Endothelial cell of umbilical vein (primary cell): ENCODE results near the gene CPNE8. TPM values are rescaled to one million over a fixed set of nuclear protein-coding genes. Genes with fewer than 3 reads are reported as not detected.

Source experiments
- BruUV-seq: library from RNA; stranded (reverse); fragments of 400-500 nt; replicated peaks from 2 replicates; lab custom pipeline; 2021; lab: Mats Ljungman, UMichigan
- CTCF ChIA-PET: fragments of 300-600, 350-600 bp; sonication (Branson Sonifier 250); formaldehyde crosslinking; loops from one replicate; lab custom pipeline; 2021; ENCODE audit warnings: antibody characterized with exemption, inconsistent platforms; lab: Charles Lee
- POLR2A ChIA-PET: fragments of 300-600, 350-600 bp; sonication (Branson Sonifier 250); formaldehyde crosslinking; loops from one replicate; lab custom pipeline; 2021; ENCODE audit warnings: antibody characterized with exemption, inconsistent platforms; lab: Charles Lee
- DNase-seq: peaks from one replicate; pipeline ENCODE4 v3.0.0-alpha.2; 2011; ENCODE audit warnings: low read depth, low spot score
- FAIRE-seq: peaks from 2 replicates; lab custom pipeline; 2011; peaks lifted over from hg19 to GRCh38; lab: Jason Lieb, UNC
- H2AFZ ChIP-seq: 2 replicates; pipeline ENCODE4 v1.6.0; 2012; ENCODE audit warnings: low read depth, low read length, control low read depth, inconsistent platforms
- H3K27ac ChIP-seq: 2 replicates; pipeline ENCODE4 v1.5.1; 2011; ENCODE audit warnings: low read depth, mild to moderate bottlenecking, control low read depth, low read length, moderate library complexity; ENCODE audit not compliant: insufficient read depth
- H3K27me3 ChIP-seq, 2 experiments: 2 replicates each; pipeline versions ENCODE4 v1.6.0 to v1.6.1; 2011; ENCODE audit warnings: low read length in 2 of 2, mixed read lengths in 1 of 2; ENCODE audit not compliant: control insufficient read depth in 2 of 2, insufficient read depth in 2 of 2
- H3K36me3 ChIP-seq, 2 experiments: 2 replicates in 1 of 2; 3 replicates in 1 of 2; pipeline ENCODE4 v1.5.1; 2011; ENCODE audit warnings: low read length in 2 of 2, mild to moderate bottlenecking in 1 of 2, moderate library complexity in 1 of 2; ENCODE audit not compliant: control insufficient read depth in 2 of 2, insufficient read depth in 2 of 2; ENCODE audit errors: extremely low read depth in 1 of 2
- H3K4me1 ChIP-seq: 3 replicates; pipeline ENCODE4 v1.5.1; 2011; ENCODE audit warnings: mild to moderate bottlenecking, low read length; ENCODE audit not compliant: control insufficient read depth, insufficient read depth; ENCODE audit errors: extremely low read depth
- H3K4me2 ChIP-seq: 2 replicates; pipeline ENCODE4 v1.6.1; 2011; ENCODE audit warnings: low read length, control low read depth, mixed read lengths; ENCODE audit not compliant: insufficient read depth
- H3K4me3 ChIP-seq, 3 experiments: fragments of 200-600 bp in 1 of 3; sonication (generic), shearing (Covaris generic) in 1 of 3; replicated peaks in 1 of 3; 2 replicates each; pipeline ENCODE4 v1.5.1; 2011 to 2016; ENCODE audit warnings: control low read depth in 3 of 3, low read length in 3 of 3, mild to moderate bottlenecking in 2 of 3, inconsistent platforms in 1 of 3, low read depth in 1 of 3, moderate library complexity in 1 of 3; ENCODE audit not compliant: insufficient read depth in 1 of 3
- H3K79me2 ChIP-seq: 2 replicates; pipeline ENCODE4 v1.6.0; 2012; ENCODE audit warnings: low read length, inconsistent platforms; ENCODE audit not compliant: control insufficient read depth, insufficient read depth
- H3K9ac ChIP-seq: replicated peaks from 2 replicates; pipeline ENCODE3; 2011; ENCODE audit warnings: low read length, control low read depth; ENCODE audit not compliant: insufficient read depth; ENCODE audit errors: extremely low read depth
- H3K9me1 ChIP-seq: replicated peaks from 3 replicates; pipeline ENCODE4 v1.6.0; 2011; ENCODE audit warnings: mild to moderate bottlenecking, low read length; ENCODE audit not compliant: control insufficient read depth, insufficient read depth; ENCODE audit errors: extremely low read depth
- H3K9me3 ChIP-seq: replicated peaks from 2 replicates; pipeline ENCODE4 v1.5.1; 2012; ENCODE audit warnings: low read length, inconsistent platforms; ENCODE audit not compliant: control insufficient read depth, insufficient read depth
- H4K20me1 ChIP-seq: replicated peaks from 2 replicates; pipeline ENCODE3; 2011; ENCODE audit warnings: mild to moderate bottlenecking, low read length; ENCODE audit not compliant: control insufficient read depth, insufficient read depth; ENCODE audit errors: extremely low read depth
- EZH2 ChIP-seq: IDR thresholded peaks from 2 replicates; pipeline ENCODE4 v1.6.1; 2012; ENCODE audit warnings: borderline replicate concordance, low read depth, mild to moderate bottlenecking, moderate library complexity, low read length, inconsistent platforms; ENCODE audit not compliant: severe bottlenecking
- GATA2 ChIP-seq: IDR thresholded peaks from 2 replicates; pipeline ENCODE4 v1.7.0; 2011; ENCODE audit warnings: low read depth, mild to moderate bottlenecking, moderate library complexity, mixed read lengths, low read length; ENCODE audit not compliant: insufficient read length, insufficient read depth
- JUN ChIP-seq: IDR thresholded peaks from 2 replicates; pipeline ENCODE4 v1.6.1; 2011; ENCODE audit warnings: borderline replicate concordance, low read depth; ENCODE audit not compliant: insufficient read length, insufficient read depth
- MYC ChIP-seq: IDR thresholded peaks from one replicate; pipeline ENCODE4 v1.6.1; 2011; ENCODE audit warnings: mild to moderate bottlenecking, low read depth, low read length
- POLR2AphosphoS5 ChIP-seq: IDR thresholded peaks from 2 replicates; pipeline ENCODE4 v1.6.1; 2012; ENCODE audit warnings: low read depth, mild to moderate bottlenecking, control low read depth, low read length, moderate library complexity; ENCODE audit not compliant: insufficient read depth
- dilution Hi-C: fragments of 300-500 bp; cut with MboI; formaldehyde crosslinking; loops from one replicate; pipeline ENCODE4 v1.15.0; 2019; ENCODE audit warnings: low sequenced_read_pairs; ENCODE audit not compliant: extremely low pct_ligation_motif_present
- intact Hi-C: fragments of 100-400 bp; cut with micrococcal nuclease; formaldehyde crosslinking; loops from one replicate; pipeline ENCODE4 v1.10.0; 2022
- polyA plus RNA-seq, 4 experiments: library from polyadenylated mRNA; depleted of rRNA in 3 of 4; stranded (reverse) in 3 of 4; unstranded in 1 of 4; fragments of >200 nt; gene quantifications; 2 replicates each; pipeline versions ENCODE4 v1.2.1 to v1.2.3, GENCODE V29; 2011 to 2012; ENCODE audit warnings: missing spikeins in 1 of 4
- total RNA-seq: library from RNA; stranded (reverse); gene quantifications from 2 replicates; pipeline ENCODE4 v1.2.3, GENCODE V29; 2021
- TF ChIP-seq, protein P1 (sequence below): IDR thresholded peaks from 2 replicates; pipeline ENCODE4 v1.6.1; 2011; ENCODE audit not compliant: insufficient read depth, insufficient read length
- TF ChIP-seq, protein P2 (sequence below), 2 donors: IDR thresholded peaks; 1 replicate in 1 of 2; 2 replicates in 1 of 2; pipeline ENCODE4 v1.5.1; 2011; ENCODE audit warnings: low read length in 2 of 2, mild to moderate bottlenecking in 2 of 2, moderate library complexity in 2 of 2, control low read depth in 1 of 2, inconsistent platforms in 1 of 2, low read depth in 1 of 2; ENCODE audit not compliant: insufficient read depth in 1 of 2; ENCODE audit errors: extremely low read depth in 1 of 2

The CPNE8 gene
- total and polyA plus RNA-seq, 2 donors (not counting 3 experiments of a cell fraction or from before 2014, with no cell fraction given), result 4.4 to 13.7 TPM

DNA sequence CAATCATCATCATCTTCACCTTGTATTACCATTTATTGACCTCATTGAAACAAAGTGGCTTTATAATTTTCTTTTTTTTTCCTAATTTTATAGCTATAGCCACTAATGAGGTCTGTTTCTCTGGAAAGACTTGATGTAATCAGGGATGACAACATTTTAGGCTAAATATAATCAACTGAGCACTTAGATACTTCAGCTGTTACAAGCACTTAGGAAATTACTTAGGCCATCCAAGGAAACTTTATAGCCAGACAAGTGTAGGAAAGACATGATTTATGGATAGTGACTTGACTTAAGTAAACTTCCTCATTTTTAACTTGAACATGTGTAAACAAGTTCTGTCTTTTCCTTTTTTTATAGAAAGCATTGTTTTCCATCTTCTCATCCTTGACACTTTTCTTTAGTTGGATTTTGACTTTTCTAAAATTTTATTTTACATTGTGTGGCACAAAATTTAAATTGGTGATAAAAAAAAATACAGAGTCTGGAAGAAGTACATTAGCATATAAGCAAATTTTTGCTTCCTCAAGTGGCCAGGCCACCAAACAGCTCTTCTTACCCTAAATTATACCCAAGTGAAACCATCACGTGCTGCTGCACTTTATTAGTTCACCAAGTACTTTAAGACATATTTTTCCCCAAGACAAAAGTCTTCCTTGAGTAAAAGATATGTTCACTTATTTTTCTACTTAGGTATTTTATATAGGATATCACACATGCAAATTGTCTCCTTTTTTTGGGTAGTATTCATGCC, 15.1 kb downstream of the CPNE8 start:
- no peaks in the 10 kb centered on the region for H3K27me3 ChIP-seq
- peak; percentile 39 for DNase-seq
- TF ChIP-seq JUN (no peak), POLR2AphosphoS5 (no peak), MYC (no peak), EZH2 (no peak), GATA2 (no peak)
- TF ChIP-seq, protein P1, sequence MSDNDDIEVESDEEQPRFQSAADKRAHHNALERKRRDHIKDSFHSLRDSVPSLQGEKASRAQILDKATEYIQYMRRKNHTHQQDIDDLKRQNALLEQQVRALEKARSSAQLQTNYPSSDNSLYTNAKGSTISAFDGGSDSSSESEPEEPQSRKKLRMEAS, result no peak
- dilution Hi-C loops, result no loop called here
- H3K4me2 ChIP-seq, result no peak overlapping the region
- no peak overlapping the region for H3K9ac ChIP-seq
- CTCF ChIA-PET, result interaction anchor here (0.7 to 1.0 kb wide), 3 partner anchors 9 to 31 kb away, joined by 3 to 4 read pairs (median 3); no protein-coding TSS in a partner anchor
- H3K27ac ChIP-seq, result no peak overlapping the region
- no TSS peak for BruUV-seq
- H2AFZ ChIP-seq, result no peak overlapping the region
- no peaks in the 10 kb centered on the region for H4K20me1 ChIP-seq
- H3K4me1 ChIP-seq, result peaks cover 2% of the 10 kb centered on the region
- intact Hi-C loops, result no loop called here
- H3K9me3 ChIP-seq, result no peaks in the 10 kb centered on the region
- H3K36me3 ChIP-seq, result no peaks in the 10 kb centered on the region
- POLR2A ChIA-PET, result no interaction called here
- peaks cover 7% of the 10 kb centered on the region for H3K79me2 ChIP-seq
- H3K4me3 ChIP-seq, result no peak overlapping the region
- no peak for FAIRE-seq
- H3K9me1 ChIP-seq, result no peaks in the 10 kb centered on the region

DNA sequence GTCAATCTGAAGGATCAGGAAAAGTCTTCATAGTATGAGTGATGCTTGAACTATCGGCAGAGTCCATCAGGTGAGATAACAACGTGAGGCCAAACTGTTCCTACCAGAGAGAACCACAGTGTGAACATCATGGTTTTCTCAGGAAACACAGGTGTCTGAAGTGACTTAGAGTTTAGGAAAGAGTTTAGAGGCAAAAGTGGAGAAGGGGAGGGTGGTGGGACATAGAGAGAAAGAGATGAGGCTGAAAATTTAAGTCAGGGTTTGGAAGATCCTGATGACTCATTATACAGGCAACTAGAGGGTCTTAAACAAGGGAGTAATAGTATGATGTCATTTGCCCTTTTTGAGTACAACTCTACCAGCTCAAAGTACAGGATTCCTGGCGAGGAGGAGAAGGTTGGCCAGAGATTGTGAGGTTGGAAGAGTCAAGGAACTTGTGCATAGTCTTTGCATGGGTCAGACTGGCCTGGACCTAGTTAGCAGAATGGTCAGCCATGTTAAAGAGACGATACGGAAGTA, 16.0 kb downstream of the CPNE8 start:
- no peaks in the 10 kb centered on the region for H3K9me1 ChIP-seq
- no peaks in the 10 kb centered on the region for H3K27me3 ChIP-seq
- FAIRE-seq (no peak), DNase-seq (no peak)
- no peak overlapping the region for H3K9ac ChIP-seq
- ChIA-PET POLR2A (no interaction called here), CTCF (interaction anchor here (0.9 to 1.0 kb wide), 2 partner anchors 8 to 32 kb away, joined by 3 read pairs; no protein-coding TSS in a partner anchor)
- H3K4me3 ChIP-seq, result no peak overlapping the region
- no peaks in the 10 kb centered on the region for H3K36me3 ChIP-seq
- intact Hi-C loops, result no loop called here
- H2AFZ ChIP-seq, result no peak overlapping the region
- H3K9me3 ChIP-seq, result no peaks in the 10 kb centered on the region
- peaks cover 2% of the 10 kb centered on the region for H3K4me1 ChIP-seq
- TF ChIP-seq JUN, result peak; percentile 40
- TF ChIP-seq, protein P2, sequence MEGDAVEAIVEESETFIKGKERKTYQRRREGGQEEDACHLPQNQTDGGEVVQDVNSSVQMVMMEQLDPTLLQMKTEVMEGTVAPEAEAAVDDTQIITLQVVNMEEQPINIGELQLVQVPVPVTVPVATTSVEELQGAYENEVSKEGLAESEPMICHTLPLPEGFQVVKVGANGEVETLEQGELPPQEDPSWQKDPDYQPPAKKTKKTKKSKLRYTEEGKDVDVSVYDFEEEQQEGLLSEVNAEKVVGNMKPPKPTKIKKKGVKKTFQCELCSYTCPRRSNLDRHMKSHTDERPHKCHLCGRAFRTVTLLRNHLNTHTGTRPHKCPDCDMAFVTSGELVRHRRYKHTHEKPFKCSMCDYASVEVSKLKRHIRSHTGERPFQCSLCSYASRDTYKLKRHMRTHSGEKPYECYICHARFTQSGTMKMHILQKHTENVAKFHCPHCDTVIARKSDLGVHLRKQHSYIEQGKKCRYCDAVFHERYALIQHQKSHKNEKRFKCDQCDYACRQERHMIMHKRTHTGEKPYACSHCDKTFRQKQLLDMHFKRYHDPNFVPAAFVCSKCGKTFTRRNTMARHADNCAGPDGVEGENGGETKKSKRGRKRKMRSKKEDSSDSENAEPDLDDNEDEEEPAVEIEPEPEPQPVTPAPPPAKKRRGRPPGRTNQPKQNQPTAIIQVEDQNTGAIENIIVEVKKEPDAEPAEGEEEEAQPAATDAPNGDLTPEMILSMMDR (IDR thresholded peaks at IDR 0.05; ENCODE audit: extremely low read depth in 1 of 2, insufficient read depth in 1 of 2, low read depth in 1 of 2, low read length in 2 of 2), result no peak
- no peak for TF ChIP-seq MYC
- no TSS peak for BruUV-seq
- peaks cover 7% of the 10 kb centered on the region for H3K79me2 ChIP-seq
- dilution Hi-C loops, result no loop called here
- H4K20me1 ChIP-seq, result no peaks in the 10 kb centered on the region
- H3K4me2 ChIP-seq, result no peak overlapping the region
- no peak overlapping the region for H3K27ac ChIP-seq
